Activated CD4-positive, alpha-beta T cell treated with anti-CD3 and anti-CD28 coated beads for 4 hours (primary cell): ENCODE data around the gene OAS2.
"Not testable (repeated sequence)": the region's sequence is repeated elsewhere in the genome, so short reads cannot be mapped to it uniquely, and the experiment has no call there.

Experiments used
- DNase-seq, 2 donors: peaks; one replicate each; pipeline ENCODE4 v3.0.0-alpha.2; 2020

Gene OAS2

DNA sequence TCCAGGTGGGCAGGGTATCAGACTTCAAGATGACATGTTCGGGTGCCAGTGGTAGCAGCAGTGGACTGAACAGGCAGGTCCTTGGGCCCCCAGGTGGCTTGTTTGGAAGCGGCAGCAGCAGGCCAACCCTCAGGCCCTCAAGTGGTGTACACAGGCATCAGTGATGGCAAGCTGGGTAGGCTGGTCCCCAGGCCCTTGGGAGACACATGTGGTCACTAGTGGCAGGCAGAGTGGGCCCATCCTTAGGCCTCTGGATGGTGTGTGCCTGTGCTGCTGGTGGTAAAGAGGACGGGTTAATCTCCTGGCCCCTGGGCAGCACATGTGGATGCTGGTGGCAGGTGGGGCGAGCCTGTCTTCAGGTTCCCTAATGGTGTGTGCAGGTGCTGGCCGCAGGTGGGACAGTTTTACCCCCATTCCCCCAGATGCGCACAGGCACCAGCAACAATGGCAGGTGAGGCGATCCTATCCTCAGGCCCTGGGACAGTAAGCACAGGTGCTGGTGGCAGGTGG, 8.0 kb downstream of the OAS2 start:
- DNase-seq, result no peak

DNA sequence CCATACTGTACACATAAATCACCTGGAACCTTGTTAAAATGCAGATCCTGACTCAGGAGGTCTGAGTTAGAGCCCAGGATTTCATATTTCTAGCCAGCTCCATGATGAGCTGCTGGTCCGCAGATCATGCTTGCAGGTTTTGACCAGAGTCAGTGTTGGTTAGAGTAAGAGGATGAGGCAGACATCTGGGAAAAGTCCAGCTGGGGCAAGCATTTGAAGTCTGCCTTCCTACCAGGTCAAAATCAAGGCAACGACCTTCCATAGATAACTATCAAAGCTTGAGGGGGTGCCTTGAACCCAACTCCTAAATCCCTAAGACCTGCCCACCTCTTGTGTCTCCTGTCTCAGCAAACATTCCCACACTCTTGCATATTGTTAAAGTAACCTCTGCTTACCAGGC, 9.2 kb downstream of the OAS2 start:
- DNase-seq, result no peak

DNA sequence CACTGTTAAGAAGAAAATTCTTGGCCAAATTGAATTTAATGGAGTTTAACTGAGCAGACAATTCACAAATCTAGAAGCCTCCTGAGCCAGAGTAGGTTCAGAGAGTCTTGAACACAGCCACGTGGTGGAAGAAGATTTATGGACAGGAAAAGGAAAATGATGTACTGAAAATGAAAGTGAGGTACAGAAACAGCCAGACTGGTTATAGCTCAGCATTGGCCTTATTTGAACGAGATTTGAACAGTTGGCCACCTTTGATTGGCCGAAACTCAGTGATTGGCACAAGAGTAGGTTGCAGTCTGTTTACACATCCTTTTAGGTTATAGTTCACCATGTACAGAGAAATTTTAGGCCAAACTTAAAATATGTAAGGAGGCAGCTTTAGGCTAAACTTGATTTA, 9.9 kb downstream of the OAS2 start:
- no peak for DNase-seq

DNA sequence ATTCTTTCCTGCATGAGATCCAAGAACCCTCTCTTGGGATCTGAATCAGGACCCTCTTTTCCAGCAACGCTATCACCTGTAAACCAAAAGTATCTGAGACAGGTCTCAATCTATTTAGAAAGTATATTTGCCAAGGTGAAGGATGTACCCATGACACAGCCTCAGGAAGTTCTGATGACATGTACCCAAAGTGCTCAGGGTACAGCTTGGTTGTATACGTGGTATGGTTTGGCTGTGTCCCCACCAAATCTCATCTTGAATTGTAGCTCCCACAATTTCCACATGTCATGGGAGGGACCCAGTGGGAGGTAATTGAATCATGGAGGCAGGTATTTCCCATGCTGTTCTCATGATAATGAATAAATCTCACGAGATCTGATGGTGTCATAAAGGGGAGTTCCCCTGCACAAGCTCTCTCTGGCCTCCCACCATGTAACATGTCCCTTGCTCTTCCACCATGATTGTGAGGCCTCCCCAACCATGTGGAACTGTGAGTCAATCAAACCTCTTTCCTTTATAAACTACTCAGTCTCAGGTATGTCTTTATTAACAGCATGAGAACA, 10.6 kb downstream of the OAS2 start:
- not testable (repeated sequence) for DNase-seq

DNA sequence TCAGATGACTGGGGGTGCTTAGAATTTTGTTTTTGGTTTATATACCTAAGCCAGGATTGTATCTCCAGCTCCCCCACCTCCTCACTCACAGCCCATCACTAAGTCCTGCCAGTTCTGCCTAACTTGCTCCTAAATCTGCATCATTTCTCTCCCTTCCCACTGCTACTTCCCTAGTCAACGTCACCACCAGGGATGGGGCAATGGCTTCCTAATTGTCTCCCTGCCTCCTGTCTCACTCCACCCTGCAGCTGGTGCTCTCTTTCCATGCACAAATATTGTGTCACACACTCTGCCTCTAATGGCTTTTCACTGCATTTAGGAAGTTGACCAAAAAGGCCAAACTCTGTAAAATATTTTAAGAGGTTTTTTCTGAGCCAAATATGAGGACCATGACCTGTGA, 11.5 kb downstream of the OAS2 start:
- DNase-seq, result no peak

DNA sequence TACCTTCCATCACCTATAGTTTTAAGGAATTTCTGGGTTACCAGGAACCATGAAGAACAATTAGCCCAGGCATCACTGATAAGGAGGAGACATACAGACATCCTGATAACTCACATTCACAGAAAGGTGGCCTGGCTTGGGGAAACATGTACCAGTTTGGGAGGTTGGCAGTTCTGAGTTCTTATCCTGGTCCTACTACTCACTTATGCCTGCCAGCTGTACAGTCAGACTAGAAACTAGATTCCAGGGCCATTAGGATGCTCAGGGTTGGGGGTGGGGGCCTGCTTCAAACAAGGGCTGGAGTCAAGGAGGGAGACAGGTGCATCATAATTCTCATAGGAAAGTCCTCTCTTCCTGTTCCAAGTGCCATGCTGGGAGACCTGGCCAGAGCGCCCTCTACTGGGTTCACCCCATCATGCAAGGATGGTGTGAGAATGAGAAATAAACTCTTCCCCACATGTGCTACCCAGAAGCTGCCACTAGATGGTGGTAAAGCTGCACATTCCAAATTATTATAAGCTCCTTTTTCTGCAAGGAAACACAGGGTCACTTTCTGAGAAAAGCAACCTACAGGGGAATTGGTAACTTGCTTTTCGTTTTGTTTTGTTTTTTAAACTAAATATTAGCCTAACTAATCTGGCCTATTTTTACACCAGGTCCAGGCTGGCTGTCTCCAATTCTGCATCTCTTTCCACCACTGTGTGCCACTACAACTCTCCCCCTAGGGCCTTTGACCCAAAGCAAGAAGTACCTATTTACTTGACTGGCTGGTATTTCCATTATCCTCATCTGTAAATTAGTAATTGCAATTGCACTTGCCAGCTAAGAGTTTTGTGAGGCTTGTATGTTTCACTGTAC, 14.5 kb downstream of the OAS2 start:
- peak; percentile 46 to 54 for DNase-seq

DNA sequence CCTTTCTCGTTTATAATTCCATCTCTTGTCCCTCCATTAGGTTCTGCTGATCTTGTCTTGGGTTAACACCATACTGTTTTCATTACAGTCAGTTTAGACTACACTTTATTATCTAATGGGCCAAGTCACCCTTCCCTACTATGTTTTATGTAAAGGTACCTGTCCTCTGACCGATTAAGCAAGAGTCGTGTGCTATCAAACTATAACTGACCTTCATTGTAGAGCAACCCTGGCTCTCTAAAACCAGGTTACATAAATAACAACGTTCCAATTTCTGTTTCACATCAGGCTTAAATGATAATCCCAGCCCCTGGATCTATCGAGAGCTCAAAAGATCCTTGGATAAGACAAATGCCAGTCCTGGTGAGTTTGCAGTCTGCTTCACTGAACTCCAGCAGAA, 16.7 kb downstream of the OAS2 start:
- no peak for DNase-seq

DNA sequence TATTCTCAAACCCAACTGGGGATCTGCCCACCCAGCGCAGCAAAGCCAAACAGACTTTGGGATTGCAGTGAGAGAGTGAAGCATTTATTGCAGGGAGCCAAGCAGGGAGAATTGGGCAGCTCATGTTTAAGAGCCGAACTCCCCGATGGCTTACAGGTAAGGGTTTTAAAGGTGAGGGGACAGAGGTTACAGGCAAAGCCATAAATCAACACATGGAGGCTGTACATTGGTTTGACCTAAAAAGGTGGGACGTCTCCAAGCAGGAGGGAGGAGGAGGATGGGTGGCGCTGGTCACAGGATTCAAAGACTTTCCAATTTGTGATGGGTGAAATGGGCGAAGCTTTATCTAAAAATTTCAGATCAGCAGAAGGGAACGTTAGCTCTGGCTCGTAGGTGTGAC, 18.2 kb downstream of the OAS2 start:
- no peak for DNase-seq

DNA sequence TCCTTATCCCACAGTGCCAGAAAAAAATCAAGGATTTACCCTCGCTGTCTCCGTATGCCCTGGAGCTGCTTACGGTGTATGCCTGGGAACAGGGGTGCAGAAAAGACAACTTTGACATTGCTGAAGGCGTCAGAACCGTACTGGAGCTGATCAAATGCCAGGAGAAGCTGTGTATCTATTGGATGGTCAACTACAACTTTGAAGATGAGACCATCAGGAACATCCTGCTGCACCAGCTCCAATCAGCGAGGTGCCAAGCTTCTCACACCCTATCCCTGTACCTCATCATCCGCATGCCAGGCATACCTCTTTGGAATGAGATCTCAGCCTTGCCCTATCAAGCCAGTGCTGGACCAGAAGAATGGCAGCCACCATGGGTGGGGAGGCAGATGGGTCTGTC, 19.2 kb downstream of the OAS2 start:
- DNase-seq, result no peak

DNA sequence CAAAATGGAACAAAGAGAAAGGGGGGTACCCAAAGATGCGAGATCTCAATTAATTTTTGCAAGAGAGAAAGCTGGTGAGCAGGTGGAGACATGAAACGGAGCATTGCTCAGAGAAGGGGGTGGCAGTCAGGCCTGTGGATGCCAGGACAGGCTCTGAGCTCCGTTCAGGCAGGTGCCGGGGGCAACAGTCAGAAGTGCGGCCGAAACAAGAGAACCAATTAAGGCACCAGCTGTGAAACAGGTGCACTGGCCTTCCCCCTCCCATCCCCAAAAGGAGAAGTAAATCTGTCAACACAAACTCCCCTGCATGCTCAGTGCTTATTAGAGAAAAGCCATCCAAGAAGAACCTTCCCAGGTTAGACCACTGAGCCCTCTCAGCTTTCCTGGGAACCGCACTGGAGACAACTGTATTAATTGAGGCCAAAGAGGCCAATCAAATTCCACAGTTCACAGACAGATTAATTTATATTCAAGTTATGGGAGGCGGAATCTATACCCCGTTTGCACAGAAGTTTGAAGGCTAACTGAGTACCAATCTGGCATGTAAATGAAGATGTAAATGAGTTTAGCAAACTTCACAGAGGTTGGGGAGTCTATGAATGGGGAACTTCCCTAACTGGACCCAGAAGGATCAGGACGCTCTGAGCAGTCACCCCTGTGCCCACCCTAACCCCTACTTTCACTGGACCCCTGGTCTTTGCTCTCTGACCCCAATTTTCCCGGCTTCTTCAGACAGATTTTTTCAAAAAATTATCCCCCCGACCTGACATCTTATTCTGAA, 20.9 kb downstream of the OAS2 start:
- DNase-seq, result no peak

DNA sequence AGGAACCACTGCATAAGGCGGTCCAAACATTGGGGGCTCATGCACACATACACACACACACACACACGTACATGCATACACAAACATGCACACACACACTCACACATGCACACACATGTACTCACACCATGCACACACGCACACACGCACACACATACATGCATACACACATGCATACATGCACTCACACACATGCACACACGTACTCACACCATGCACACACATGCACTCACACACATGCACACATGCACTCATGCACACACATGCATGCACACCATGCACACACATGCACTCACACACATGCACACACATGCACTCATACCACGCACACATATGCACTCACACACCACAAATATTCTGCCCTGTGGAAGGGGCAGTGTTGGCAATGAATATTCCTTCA, 22.1 kb downstream of the OAS2 start:
- no peak for DNase-seq

DNA sequence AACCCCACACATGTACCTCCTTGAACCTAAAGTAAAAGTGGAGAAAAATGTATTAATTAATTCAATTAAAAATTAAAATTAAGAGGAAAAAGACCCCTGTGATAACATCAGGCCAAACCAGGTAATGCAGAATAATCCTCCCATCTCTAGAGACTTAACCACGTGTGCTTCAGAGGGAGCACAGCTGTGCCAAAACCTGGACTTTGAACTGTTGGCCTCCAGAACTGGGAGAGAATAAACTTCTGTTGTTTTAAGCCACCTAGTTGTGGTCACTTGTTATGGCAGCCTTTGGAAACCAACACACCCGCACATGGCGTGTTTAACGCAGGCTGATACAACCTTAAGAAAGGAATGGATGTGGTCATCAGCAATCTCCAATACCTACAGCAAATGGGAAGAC, 23.8 kb downstream of the OAS2 start:
- DNase-seq, result no peak

DNA sequence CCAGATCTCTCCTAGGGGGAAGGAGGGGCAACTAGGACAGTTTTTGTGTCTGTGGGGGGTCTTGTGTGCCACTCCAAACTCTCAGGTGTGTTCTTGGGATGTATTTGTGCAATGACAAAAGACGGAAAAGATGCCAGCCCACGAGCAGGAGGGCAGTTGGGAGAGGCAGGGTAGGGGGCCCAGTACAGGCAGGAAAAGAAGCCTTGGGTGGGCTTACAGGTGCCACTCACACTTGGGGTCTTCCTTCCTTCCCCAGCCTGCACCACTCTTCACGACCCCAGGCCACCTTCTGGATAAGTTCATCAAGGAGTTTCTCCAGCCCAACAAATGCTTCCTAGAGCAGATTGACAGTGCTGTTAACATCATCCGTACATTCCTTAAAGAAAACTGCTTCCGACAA, 24.4 kb downstream of the OAS2 start:
- DNase-seq, result no peak

DNA sequence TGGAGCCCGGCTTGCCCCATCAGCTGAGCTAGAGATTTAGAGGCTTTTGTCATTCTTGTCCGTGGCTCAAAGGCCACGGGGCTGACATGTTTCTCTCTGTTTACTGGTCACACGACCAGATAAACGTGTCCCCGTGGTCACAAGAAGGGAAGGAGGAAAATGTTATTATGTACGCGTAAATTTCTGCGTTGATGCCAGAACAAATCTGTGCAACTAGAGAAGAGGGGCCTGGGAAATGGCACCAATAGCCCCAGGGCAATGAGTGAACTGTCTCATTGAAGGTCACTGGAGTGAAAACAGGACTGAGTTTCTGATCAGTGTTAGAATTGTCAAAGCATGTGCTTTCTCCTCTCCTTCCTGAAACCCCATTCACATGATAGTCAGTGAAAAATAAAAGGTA, 25.3 kb downstream of the OAS2 start:
- DNase-seq, result no peak

DNA sequence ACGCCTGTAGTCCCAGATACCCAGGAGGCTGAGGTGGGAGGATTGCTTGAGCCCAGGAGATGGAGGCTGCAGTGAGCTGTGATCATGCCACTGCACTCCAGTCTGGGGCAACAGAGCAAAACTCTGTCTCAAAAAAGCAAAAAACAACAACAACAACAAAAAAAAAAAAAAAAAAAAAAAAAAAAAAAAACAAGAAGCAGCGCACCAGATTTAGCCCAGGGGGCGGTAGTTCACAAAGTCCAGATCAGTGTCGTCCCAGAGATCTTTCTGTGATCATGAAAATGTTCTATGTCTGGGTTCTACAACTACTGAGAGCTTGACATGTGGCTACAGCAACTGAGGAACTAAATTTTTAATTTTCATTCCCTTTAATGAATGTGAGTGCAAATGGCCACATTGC, 27.4 kb downstream of the OAS2 start:
- no peak for DNase-seq

DNA sequence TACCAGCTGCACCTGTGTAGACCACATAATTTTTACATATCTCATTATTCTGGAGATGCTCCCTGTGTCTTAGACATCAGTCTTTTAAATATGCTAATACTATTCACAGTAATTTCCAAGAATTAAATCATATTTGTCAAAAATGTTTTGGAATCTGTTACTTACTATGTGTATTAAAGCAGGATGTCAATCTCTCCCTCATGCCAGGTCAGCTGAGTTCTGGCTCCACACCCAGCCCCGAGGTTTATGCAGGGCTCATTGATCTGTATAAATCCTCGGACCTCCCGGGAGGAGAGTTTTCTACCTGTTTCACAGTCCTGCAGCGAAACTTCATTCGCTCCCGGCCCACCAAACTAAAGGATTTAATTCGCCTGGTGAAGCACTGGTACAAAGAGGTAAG, 27.9 kb downstream of the OAS2 start:
- DNase-seq, result no peak

DNA sequence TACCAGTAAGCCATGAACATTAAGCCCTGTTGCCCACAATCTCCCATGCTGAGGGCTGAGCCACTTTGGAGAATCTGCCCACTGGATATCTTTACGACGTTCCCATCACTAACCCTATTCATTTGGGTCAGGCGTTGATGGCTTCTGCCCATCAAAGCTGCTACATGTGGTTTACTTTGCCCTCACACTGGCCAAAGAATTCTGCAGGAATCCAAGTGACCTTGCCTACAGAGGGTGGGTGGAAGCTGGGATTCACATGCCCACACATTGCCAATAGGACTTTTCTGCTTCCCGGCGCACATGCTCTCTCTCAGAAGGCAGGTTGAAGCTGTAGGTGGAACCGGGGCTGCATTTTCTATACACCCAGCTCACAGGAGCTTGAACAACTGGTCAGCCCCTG, 28.3 kb downstream of the OAS2 start:
- no peak for DNase-seq

DNA sequence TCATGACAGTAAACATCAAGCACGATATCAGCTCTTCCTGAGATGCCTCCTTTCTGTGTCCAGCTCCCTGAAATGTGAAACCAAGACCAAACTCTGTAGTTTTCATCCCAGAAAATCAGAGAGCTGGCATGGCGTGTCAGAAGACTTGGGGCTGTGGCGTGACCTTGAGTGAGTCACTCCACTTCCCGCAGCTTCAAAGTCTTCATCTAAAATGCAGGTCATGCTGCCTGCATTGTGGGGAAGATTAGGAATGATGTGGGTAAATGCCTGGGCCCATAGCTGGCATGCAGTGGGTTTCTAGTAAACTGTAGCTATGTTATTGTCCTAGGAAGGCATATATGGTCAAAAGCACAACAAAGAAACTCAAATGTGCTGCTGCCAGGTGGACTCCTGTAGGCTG, 28.8 kb downstream of the OAS2 start:
- DNase-seq, result no peak

DNA sequence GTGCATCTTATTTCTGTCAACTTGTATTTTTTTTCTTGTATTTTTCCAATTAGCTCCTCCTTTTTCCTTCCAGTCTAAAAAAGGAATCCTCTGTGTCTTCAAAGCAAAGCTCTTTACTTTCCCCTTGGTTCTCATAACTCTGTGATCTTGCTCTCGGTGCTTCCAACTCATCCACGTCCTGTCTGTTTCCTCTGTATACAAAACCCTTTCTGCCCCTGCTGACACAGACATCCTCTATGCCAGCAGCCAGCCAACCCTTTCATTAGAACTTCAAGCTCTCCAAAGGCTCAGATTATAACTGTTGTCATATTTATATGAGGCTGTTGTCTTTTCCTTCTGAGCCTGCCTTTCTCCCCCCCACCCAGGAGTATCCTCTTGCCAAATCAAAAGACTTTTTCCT, 32.4 kb downstream of the OAS2 start:
- no peak for DNase-seq

DNA sequence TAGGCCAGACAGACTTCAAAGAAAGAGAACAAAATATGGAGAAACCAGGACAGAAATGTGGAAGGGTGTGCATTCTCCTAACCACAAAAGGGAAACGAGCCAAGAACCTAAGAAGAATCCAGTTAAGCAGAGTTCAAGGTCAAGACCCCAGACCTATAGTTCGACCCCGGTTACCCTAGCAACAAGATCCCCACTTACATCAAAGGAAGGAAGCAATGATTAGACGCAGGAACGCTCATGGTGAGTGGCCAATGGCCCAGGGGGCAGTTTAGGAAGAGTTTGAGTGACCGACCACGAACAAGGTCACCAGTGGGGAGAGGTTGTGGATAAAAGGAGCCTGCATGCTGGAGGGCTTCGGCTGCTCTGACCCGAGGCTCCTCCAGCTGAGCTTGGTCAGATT, 36.2 kb downstream of the OAS2 start:
- DNase-seq, result no peak

DNA sequence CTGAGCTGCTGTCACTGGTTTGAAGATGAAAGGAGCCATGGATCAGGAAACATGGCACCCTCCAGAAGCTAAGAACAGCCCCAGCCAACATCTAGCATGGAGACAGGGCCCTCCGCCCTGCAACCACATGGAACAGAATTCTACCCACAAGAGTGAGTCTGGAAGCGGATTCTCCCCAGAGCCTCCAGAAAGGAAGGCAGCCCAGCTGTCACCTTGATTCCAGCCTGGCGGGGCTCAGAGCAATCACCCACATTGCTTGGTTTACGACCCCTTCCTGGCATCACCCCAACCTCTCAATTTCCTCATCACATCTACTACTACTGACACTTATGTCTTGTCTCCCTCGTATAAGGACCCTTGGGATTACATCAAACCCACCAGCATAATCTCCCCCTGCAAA, 38.5 kb downstream of the OAS2 start:
- DNase-seq, result no peak

DNA sequence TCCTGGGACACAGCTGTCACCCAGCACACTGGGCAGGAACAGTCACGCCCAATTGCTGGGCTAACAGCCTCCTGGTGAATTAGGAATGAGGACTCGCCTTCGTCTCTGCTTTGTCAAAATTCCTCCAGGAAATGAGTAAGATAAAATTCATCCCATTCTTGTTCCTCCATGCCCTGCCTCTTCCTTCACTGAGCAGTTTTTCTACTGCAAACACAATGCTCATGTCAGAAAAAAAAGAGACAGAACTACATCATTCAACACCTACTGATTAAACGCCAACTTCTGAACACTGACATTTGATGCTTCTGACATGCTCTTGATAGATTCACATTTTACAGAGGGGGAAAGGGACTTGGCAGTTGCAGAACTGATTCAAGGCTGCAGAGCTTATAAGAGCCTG, 40.7 kb downstream of the OAS2 start:
- DNase-seq, result no peak

DNA sequence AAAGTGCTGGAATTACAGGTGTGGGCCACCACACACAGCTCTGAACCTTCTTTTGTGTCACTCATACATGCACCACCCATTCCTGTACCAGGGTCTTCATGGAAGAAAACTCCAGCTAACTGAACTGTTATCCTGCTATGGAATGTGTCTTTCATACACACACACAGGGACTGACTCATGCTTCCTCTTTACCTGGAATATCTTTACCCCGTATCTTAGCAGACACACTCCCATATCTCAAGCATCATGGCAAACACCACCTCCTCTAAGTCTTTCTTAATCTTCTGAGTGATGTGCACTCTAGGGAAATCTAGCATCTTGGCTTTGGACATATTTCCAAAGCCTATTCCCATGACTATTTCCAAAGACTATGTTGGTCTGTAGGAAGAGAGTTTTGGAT, 43.2 kb downstream of the OAS2 start:
- no peak for DNase-seq
